PC-9 (cell line): ENCODE data around the gene WDR7. TPM values are rescaled to one million over a fixed set of nuclear protein-coding genes. Genes with fewer than 3 reads are reported as not detected.

ENCODE experiments used
- BruUV-seq: library from RNA; stranded (reverse); fragments of 400-500 nt; replicated peaks from 2 replicates; lab custom pipeline; 2021; lab: Mats Ljungman, UMichigan
- CTCF ChIA-PET: fragments of 300-600 bp; sonication (Branson Sonifier 250); formaldehyde crosslinking; loops from one replicate; lab custom pipeline; 2022; ENCODE audit warnings: antibody characterized with exemption; lab: Charles Lee
- POLR2A ChIA-PET: fragments of 300-600 bp; sonication (Branson Sonifier 250); formaldehyde crosslinking; loops from one replicate; lab custom pipeline; 2022; ENCODE audit warnings: antibody characterized with exemption; ENCODE audit not compliant: unreplicated experiment; lab: Charles Lee
- DNase-seq, 2 experiments: peaks; one replicate each; pipeline versions ENCODE4 v3.0.0 to v3.0.0-alpha.2; 2015 to 2022; ENCODE audit warnings: mixed read lengths in 1 of 2
- H2AFZ ChIP-seq: fragments of 200-600 bp; sonication (generic); 2 replicates; pipeline ENCODE4 v1.8.1; 2017; ENCODE audit warnings: antibody characterized with exemption
- H3F3A ChIP-seq: fragments of 200-600 bp; sonication (generic); 2 replicates; pipeline ENCODE4 v1.8.1; 2017; ENCODE audit warnings: antibody characterized with exemption, mild to moderate bottlenecking, low read depth; ENCODE audit not compliant: insufficient read depth
- H3K27ac ChIP-seq: fragments of 200-600 bp; sonication (generic); 2 replicates; pipeline ENCODE4 v1.6.1; 2016; ENCODE audit warnings: mixed run types
- H3K27me3 ChIP-seq: fragments of 200-600 bp; sonication (generic); 2 replicates; pipeline ENCODE4 v1.6.1; 2016; ENCODE audit warnings: low read depth, mixed run types; ENCODE audit not compliant: insufficient read depth
- H3K36me3 ChIP-seq: fragments of 200-600 bp; sonication (generic); 2 replicates; pipeline ENCODE4 v1.6.1; 2016; ENCODE audit warnings: low read depth, mixed run types
- H3K4me1 ChIP-seq: fragments of 200-600 bp; sonication (generic); replicated peaks from 2 replicates; pipeline ENCODE4 v1.6.1; 2016; ENCODE audit warnings: mixed run types; ENCODE audit not compliant: insufficient read depth
- H3K4me2 ChIP-seq: fragments of 200-600 bp; sonication (generic); 2 replicates; pipeline ENCODE4 v1.6.1; 2017; ENCODE audit warnings: mixed run types
- H3K4me3 ChIP-seq: fragments of 200-600 bp; sonication (generic); 2 replicates; pipeline ENCODE4 v1.6.1; 2016; ENCODE audit warnings: mixed run types
- H3K79me2 ChIP-seq: fragments of 200-600 bp; sonication (generic); 2 replicates; pipeline ENCODE4 v1.6.1; 2017; ENCODE audit warnings: low read depth, mixed run types
- H3K9me2 ChIP-seq: fragments of 200-600 bp; sonication (generic); 2 replicates; pipeline ENCODE4 v1.8.1; 2017; ENCODE audit warnings: mild to moderate bottlenecking; ENCODE audit not compliant: insufficient read depth
- H3K9me3 ChIP-seq: fragments of 200-600 bp; sonication (generic); 2 replicates; pipeline ENCODE4 v1.8.1; 2016; ENCODE audit warnings: low read depth; ENCODE audit not compliant: insufficient read depth
- H4K20me1 ChIP-seq: fragments of 200-600 bp; sonication (generic); 2 replicates; pipeline ENCODE4 v1.8.1; 2017; ENCODE audit not compliant: insufficient read depth
- CTCF ChIP-seq: fragments of 200-600 bp; sonication (generic); conservative IDR thresholded peaks from 2 replicates; pipeline ENCODE4 v1.6.1; 2017; ENCODE audit warnings: mixed run types, antibody characterized with exemption, mild to moderate bottlenecking, moderate library complexity
- EZH2 ChIP-seq: fragments of 200-600 bp; sonication (generic); IDR thresholded peaks from 2 replicates; pipeline ENCODE4 v1.8.0; 2017; ENCODE audit warnings: antibody characterized with exemption, low read depth
- intact Hi-C: fragments of 100-400 bp; cut with micrococcal nuclease; formaldehyde crosslinking; loops from one replicate; pipeline ENCODE4 v1.10.0; 2022; ENCODE audit not compliant: unreplicated experiment
- total RNA-seq: library from RNA; stranded (reverse); gene quantifications from 2 replicates; pipeline ENCODE4 v1.2.3, GENCODE V29; 2021

WDR7 gene
- total RNA-seq, 1 experiment from 2014 or later: 7.7 TPM

GRCh38 chr18:56902653-56903052, 251.5 kb downstream of the WDR7 start:
- BruUV-seq: no TSS peak
- Histone ChIP-seq H3K4me2 (no peak overlapping the region), H3F3A (no peaks in the 10 kb centered on the region; the same call in 1 of the 2 replicates), H3K27ac (no peak overlapping the region), H2AFZ (no peak overlapping the region), H3K36me3 (no peaks in the 10 kb centered on the region), H3K4me3 (no peak overlapping the region), H3K27me3 (no peaks in the 10 kb centered on the region), H4K20me1 (no peaks in the 10 kb centered on the region), H3K9me2 (no peaks in the 10 kb centered on the region), H3K9me3 (no peaks in the 10 kb centered on the region), H3K4me1 (0 out of 2 replicates have a peak, but pooled peaks cover 3% of the 10 kb centered on the region), H3K79me2 (no peaks in the 10 kb centered on the region)
- ChIA-PET POLR2A (no interaction called here), CTCF (no interaction called here)
- intact Hi-C loops: no loop called here
- DNase-seq: no peak
- TF ChIP-seq CTCF (no peak), EZH2 (no peak)

GRCh38 chr18:56903686-56904085, 252.5 kb downstream of the WDR7 start:
- no peak overlapping the region for H3K4me3 ChIP-seq
- H3K9me3 ChIP-seq: no peaks in the 10 kb centered on the region
- no peaks in the 10 kb centered on the region for H3K9me2 ChIP-seq
- ChIA-PET CTCF (no interaction called here), POLR2A (no interaction called here)
- H3F3A ChIP-seq: no peaks in the 10 kb centered on the region; the same call in 1 of the 2 replicates
- peaks cover 10% of the 10 kb centered on the region; the same call in 1 of the 2 replicates for H3K4me1 ChIP-seq
- H2AFZ ChIP-seq: no peak overlapping the region
- H3K27ac ChIP-seq: no peak overlapping the region
- no peak overlapping the region for H3K4me2 ChIP-seq
- H3K79me2 ChIP-seq: no peaks in the 10 kb centered on the region
- H3K27me3 ChIP-seq: no peaks in the 10 kb centered on the region
- BruUV-seq: no TSS peak
- H3K36me3 ChIP-seq: no peaks in the 10 kb centered on the region
- H4K20me1 ChIP-seq: no peaks in the 10 kb centered on the region
- no peak for DNase-seq
- intact Hi-C loops: no loop called here
- TF ChIP-seq EZH2 (no peak), CTCF (no peak)

GRCh38 chr18:56907771-56908170, 256.6 kb downstream of the WDR7 start:
- Histone ChIP-seq H3K27ac (no peak overlapping the region), H3K4me1 (peaks cover 9% of the 10 kb centered on the region; the same call in 1 of the 2 replicates), H3K9me2 (no peaks in the 10 kb centered on the region), H3F3A (no peaks in the 10 kb centered on the region), H3K36me3 (no peaks in the 10 kb centered on the region), H4K20me1 (no peaks in the 10 kb centered on the region), H3K4me2 (0 out of 2 replicates have a peak overlapping the region, but pooled peaks have one; percentile 7), H2AFZ (no peak overlapping the region), H3K4me3 (no peak overlapping the region), H3K27me3 (no peaks in the 10 kb centered on the region), H3K79me2 (no peaks in the 10 kb centered on the region), H3K9me3 (no peaks in the 10 kb centered on the region)
- intact Hi-C loops: no loop called here
- no TSS peak for BruUV-seq
- DNase-seq: no peak
- ChIA-PET CTCF (no interaction called here), POLR2A (no interaction called here)
- TF ChIP-seq CTCF (no peak), EZH2 (no peak)
